Right renal pelvis (tissue), 4 donors: ENCODE results near the gene HOXC13. TPM values are rescaled to one million over a fixed set of nuclear protein-coding genes. Genes with fewer than 3 reads are reported as not detected.

Source experiments
- DNase-seq, 4 donors: peaks; one replicate each; pipeline ENCODE4 v3.0.0-alpha.2; 2013; ENCODE audit warnings: low read depth in 4 of 4, low spot score in 3 of 4, missing footprints in 1 of 4
- polyA plus RNA-seq, 4 donors: library from polyadenylated mRNA; unstranded; fragments of 120-200 nt; gene quantifications; one replicate each; pipeline ENCODE4 v1.2.1, GENCODE V29; 2013; ENCODE audit not compliant: insufficient read length in 4 of 4

Gene HOXC13
- polyA plus RNA-seq, 4 donors, result not detected

DNA sequence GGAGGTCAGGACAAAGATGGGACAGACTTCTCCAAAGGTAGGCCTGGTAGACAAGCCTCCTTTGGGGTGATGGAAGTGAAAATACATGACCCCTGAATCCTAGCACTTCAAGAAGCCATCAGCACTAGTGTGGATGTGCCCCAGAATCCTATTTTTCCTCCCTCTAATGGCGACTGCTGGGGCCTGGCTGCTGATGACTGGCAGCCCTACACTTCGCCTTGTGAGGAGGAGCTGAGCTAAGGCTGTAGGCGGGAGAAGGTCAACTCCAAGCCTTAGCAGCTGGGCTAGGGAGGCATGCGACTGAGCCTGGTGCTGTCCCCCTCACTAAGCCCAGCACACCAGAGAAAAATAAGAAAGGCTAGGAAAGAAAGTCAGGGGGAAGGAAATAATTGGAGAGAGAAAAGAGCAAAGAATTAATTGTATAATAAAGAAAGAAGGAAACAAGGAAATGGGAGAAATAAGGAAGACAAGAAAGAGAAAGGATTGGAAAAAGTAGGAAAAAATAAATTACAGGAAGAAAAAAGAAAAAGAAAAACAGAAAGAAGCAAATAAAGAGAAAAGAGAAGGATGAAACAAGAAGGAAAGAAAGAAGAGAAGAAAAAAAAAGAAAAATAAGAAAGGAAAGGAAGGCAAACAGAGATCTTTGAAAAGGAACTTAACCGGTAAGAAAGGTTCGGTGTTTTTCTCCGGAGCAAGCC lies 41.6 kb downstream of the HOXC13 start:
- DNase-seq, result no peak

GRCh38 chr12:53980802-53981496 lies 42.3 kb downstream of the HOXC13 start:
- no peak for DNase-seq

DNA sequence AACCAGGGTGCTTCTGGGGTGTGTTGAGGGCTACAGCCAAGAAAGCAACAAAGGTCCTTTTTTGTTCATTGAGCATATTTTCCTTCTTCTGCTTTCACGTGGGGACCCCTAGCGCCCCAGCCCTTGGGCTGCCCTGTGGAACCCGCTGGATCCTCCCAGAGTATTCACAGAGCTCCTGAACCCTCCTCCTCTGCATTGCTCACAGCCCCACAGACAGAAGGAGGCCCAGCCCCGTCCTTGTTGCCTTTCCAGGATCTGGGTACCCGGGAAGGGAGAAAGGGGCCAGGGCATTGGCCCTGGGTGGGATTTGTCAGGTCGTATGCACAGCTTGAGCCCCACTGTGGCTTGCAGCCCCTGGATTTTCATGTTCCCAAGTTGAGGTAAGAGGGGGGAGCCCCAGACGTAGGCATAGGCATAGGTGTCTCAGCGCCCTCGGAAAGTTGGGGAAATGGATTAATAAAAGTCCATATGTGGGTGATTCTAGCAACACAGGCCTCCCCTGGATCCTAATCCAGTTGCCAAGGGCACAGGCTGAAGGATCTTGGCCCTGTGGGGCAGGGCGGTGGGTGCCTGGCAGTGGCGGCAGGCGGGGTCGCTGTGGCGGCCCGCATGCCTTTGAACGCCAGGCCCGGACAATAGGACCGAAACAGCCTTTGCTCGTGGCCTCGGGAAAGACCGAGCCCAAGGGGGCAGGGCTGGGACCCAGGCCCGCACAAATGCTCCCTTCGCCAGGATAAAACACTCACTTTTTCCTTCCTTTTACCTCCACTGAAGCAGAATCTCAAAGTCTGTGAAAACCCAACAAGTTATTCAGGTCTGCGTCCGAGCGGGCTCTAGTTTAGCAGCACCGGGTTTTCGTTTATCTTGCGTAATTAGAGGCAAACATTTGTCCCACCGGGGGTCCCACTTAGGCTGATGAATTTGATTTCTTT lies 43.3 kb downstream of the HOXC13 start:
- DNase-seq, result no peak

GRCh38 chr12:53982648-53983567 lies 44.3 kb downstream of the HOXC13 start:
- DNase-seq, result no peak

- DNase-seq, result no peak
These were observed 44.9 kb downstream of the HOXC13 start for GRCh38 chr12:53983568-53983949.

DNA sequence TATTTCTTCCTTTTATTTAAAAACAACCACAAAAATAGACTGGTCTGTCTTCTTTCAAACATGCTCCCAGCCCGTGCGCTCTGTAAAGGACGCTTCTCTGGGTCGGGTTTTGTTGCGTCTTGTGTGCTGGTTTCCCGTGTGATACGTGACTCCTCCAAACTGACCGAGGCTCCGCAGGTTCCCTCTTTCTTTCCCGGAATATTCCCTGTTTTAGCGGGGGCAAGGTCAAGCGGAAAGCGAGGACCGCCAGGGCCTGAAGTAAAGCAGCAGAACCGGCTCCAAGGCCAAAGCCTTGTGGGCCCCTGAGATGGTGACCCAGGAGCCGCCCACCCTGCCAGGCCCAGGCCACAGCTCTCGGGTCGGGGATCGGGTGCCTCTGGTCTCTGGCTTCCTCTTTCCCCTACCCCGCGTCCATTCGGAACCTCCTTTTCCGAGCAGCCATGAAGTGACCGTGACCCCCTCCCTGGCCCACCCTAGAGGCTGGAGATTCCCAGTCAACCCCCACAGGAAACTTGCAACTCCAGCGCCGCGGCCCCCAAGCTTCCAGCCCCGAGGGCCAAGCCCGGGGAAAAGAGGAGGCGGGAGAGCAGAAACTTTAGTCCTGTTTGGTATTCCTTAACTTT lies 45.4 kb downstream of the HOXC13 start:
- DNase-seq, result no peak

- DNase-seq, result peak; percentile 97 to 98 (median 98)
These were observed 46.5 kb downstream of the HOXC13 start, which contains the start of gene HOXC10 for GRCh38 chr12:53984901-53985691. TSS of gene HOXC10 (plus strand) at chr12:53985146. CDS start at chr12:53985260, 114 bp downstream.

DNA sequence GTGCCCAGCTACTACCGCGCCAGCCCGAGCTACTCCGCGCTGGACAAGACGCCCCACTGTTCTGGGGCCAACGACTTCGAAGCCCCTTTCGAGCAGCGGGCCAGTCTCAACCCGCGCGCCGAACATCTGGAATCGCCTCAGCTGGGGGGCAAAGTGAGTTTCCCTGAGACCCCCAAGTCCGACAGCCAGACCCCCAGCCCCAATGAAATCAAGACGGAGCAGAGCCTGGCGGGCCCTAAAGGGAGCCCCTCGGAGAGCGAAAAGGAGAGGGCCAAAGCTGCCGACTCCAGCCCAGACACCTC lies 47.0 kb downstream of the HOXC13 start:
- DNase-seq, result no peak

DNA sequence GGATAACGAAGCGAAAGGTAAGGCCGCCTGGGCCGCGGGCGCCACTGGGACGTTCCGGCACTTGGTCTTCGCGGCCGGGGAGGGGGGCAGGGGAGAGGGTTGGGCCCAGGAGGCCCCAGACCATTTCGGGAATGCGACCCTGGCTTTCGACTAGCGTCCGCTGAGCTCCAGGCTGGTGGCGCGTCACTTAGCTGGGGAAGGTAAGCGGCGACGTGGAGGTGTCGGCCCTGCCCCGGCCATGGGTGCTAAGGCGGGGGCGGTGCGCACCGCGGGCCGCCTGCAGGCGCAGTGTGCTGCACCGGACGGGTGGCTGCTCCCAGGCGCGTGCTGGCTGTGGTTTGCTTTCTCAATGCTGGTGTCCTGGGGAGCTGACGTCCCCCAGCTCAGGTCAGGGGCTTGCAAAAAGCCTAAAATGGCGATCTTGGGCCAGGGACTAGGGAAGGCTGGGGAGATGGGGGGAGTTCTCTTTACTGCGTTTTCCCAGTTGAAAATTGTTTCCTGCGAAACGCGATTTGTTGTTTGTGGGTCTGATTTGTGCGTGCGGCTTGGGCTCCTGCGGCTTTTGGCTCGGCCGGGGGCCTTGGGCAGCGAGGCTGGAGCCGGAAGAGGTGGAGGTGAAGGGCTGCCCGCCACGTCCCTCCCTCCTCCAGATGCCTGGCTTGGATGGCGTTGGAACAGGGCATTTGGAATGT lies 47.5 kb downstream of the HOXC13 start:
- no peak for DNase-seq

- DNase-seq, result no peak
These were observed 48.3 kb downstream of the HOXC13 start for GRCh38 chr12:53986686-53987483.

DNA sequence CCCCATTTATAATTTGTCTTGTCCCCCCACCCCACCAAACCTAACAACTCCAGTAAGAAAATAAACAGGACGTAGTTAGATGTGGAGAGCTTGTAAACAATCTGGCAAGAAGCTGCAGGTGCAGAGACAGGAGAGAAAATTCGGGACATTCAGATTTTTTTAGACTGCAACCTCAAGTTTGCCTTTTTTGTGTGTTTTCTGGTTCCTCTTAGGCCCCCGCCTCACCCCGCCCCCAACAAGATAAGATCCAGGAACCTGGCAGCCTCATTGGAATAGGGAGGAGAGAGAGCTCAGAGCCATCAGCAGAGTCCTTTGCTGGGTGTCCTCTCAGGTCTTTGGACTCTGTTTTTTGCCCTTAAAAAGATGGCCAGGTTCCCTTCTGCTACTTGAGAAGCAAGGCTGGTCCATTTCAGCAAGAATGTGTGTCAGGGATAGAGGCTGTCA lies 49.2 kb downstream of the HOXC13 start:
- no peak for DNase-seq

GRCh38 chr12:53988541-53989226 lies 50.1 kb downstream of the HOXC13 start:
- DNase-seq, result no peak

DNA sequence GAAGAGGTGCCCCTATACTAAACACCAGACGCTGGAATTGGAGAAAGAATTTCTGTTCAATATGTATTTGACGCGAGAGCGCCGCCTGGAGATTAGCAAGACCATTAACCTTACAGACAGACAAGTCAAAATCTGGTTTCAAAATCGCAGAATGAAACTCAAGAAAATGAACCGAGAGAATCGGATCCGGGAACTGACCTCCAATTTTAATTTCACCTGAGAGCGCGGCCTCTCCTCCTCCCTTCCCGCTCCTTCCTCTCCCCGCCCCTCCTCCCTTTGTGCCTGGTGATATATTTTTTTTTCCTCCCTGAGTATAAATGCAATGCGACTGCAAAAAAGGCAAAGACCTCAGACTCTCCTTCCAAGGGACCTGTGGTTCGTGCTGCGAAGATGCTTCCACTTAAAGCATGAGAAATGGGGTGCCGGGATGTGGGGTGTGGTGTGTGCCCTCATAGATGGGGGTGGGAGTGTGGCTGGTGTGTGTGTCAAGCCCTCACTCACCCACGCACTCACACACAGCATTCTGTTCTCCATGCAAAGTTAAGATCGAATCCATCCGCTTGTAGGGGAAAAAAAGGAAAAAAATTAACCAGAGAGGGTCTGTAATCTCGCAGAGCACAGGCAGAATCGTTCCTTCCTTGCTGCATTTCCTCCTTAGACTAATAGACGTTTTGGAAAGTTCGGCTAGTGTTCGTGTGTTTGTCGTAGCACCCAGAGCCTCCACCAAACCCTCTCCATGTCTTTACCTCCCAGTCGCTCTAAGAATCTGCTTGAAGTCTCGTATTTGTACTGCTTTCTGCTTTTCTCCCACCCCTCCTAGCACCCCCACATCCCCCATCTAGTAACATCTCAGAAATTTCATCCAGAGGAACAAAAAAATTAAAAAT lies 50.8 kb downstream of the HOXC13 start:
- DNase-seq, result no peak

DNA sequence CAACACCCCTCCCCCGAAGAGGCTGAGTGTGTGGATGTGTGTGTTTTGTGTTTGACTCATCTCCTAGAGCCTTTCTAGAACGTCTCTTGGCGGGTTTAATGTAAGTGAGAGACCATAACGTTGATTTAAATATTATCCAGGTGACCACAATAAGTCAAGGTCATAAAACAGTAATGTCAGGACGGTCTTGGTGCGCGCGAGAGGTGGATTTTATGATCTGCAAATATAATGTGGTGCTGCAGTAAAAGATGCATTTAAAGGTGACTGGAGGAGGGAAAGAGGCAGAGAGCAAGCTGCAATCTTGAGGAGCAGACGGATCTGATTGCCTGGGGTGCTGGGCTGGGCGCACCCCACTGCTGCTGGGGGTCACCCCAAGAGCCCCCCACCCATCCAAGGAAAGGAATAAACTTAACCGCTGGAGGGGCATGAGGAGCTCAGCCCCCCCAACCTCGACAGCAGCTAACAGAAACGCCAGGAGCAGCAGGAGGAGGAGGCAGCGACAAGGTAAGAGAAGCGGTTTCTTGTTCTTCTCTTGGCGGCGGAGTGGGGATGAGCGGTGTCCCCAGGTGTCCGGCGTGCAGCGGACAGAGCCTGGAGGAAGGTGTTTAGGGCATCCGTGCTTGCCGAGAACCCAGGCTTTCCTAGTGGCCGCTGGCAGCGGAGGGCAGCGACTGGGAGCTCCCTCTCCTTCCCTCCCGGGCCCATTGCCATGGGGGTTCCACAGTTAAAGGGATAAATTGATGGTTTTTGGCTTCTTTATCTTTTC lies 51.9 kb downstream of the HOXC13 start:
- DNase-seq, result no peak

DNA sequence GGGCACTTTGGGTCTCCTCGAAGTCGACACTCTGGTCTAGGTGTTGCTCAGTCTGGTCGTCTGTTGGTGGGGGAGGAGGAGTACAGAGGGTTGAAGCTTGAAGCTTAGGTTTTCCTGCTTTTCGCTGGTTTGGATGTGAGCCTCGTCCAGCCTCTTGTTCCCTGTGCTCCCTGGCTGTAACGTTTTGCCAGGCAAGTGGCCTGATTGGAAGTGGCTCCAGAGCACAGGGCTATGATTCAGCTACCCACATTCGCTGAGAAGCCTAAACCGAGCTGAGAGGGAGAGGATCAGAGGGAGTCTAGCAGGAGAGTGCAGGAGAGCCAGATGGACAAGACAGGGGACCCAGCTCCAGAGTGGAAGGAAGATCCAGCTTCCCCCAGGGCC lies 52.4 kb downstream of the HOXC13 start:
- DNase-seq, result no peak
